Stimulated activated CD4-positive, alpha-beta T cell treated with anti-CD3 and anti-CD28 coated beads, TNF-alpha, amount 100 ng/mL, for 48 hours (primary cell): ENCODE measurements around the gene METRNL.
"Not testable (repeated sequence)": the region's sequence is repeated elsewhere in the genome, so short reads cannot be mapped to it uniquely, and the experiment has no call there.

Experiments used
- DNase-seq, 3 donors: peaks; one replicate each; pipeline ENCODE4 v3.0.0-alpha.2; 2020; ENCODE audit warnings: low read depth in 3 of 3

Gene METRNL

DNA sequence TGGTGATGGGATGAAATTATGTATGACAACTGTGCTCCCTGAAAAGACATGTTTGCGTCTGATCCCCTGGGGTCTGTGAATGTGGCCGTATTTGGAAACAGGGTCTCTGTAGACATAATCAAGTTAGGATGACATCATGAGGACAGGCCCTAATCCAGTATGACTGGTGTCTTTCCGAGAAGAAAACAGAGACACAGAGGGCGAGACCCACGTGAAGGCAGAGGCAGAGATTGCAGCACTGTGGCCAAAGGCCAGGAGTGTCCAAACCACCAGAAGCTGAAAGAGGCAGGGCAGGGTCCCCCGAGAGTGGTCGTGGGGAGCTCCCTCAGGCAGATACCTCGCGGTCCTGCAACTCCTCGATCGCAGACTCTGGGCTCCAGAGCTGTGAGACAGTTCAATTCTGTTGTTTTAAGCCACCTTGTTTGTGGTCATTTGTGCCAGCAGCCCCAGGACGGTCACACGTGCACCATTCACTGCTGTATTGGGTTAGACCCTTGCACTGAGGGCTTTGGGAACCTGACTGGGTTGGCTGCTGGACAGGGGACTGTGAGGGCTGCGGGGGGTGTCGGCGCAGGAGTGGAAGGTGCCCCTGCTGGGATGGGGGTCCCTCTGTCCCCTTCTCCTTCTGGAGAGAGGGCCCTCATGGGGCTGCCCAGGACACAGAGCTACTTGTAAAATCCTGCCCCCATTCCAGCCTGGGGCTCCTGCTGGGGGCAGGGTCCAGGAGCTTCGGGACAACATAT, 27.7 kb downstream of the METRNL start:
- no peak for DNase-seq

DNA sequence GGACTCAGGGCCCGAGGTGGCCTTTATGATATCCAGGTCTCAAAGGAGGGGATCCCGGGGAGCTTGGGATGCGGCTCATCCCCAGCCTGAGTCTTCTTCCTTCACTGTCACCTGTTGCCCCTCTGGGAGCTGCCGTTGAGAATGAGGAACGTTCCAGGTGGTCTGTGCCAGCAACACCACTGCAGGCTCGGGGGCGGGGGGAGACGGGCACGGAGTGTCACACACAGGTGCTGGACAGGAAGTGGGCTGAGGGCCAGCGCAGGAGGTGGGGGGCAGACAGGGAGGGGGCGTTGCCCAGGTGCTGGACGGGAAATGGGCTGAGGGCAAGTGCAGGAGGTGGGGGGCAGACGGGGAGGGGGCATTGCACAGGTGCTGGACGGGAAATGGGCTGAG, 28.2 kb downstream of the METRNL start:
- DNase-seq, result no peak

DNA sequence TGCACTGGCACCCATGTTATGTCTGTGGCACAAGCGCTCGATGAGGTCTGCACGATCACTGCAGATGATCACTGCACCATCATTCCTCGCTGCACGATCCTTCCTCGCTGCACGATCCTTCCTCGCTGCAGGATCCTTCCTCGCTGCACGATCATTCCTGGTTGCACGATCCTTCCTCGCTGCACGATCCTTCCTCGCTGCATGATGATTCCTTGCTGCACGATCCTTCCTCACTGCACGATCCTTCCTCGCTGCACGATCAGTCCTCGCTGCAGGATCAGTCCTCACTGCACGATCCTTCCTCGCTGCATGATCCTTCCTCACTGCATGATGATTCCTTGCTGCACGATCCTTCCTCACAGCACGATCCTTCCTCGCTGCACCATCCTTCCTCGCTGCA, 29.3 kb downstream of the METRNL start:
- DNase-seq, result no peak

DNA sequence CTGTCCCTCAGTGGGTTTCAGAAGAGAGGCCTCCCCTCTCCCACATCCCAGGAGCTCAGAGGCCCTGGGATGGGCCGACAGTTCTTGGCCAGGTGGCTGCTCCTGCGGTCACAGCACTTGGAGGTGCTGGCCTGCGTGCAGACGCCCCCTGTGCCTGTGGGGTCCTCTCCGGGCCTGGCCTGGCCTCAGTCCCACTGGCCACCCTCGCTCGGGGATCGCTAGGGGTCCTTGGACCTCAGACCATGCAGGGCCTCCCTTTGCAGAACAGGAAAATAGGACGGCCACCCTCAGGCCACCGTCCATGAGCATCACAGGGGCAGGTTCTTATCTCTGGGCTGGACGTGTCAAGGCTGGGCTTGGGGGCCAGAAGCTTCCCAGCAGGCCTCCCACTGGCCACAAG, 30.0 kb downstream of the METRNL start:
- DNase-seq, result no peak

DNA sequence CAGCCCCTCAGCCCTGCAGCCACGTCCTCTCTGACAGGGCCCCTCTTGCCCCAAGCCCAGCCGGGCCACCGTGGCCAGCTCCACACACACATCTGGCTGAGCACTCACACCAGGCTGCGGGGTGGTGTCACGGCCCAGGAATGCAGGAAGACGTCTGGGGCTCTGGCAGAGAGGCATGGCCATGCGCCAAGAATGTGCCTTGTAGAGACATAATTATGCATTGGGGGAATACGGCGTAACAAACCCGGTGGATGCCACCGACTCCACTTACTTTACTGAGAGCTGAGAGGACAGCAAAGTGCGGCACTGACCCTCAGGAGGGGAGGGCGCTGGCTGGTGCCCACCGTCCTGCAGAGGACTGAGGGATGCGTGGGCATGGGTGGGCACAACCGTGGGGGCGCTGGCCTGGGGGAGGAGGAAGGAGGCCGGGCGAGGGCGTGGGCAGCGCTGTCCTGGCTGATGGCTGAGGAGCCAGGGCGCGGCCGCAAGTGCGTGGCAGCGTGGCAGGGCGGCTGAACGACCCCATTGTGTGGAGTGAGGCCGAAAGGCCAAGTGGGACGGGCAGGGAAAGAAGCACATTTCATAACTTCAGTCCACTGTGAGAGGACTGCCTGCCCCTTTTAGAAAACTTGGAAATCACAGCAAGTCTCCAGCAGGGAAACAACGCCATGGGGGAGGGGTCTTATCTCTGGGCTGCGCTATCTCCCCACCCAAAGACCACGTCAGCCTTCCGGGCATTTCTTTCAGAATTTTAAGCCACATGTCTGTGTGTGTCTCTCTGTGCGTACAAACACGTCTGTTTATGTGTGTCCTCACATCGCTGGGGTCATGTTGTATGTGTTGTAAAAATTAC, 30.6 kb downstream of the METRNL start:
- DNase-seq, result no peak

DNA sequence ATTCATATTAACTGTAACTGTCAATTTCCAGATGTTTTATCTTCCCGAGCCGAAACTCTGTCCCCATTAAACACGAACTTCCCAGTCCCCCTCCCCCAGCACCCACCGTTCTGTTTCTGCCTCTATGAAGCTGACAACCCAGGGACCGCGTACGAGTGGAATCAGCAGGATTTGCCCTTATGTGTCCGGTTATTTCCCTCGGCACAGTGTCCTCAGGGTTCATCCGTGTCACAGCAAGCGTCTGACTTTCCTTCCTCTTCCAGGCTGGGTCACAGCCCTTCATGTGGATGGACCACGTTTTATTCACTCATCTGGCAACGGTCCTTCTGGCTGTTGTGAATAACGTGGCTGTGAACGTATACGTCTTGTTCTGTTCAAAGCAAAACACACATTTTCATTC, 31.3 kb downstream of the METRNL start:
- DNase-seq, result no peak

DNA sequence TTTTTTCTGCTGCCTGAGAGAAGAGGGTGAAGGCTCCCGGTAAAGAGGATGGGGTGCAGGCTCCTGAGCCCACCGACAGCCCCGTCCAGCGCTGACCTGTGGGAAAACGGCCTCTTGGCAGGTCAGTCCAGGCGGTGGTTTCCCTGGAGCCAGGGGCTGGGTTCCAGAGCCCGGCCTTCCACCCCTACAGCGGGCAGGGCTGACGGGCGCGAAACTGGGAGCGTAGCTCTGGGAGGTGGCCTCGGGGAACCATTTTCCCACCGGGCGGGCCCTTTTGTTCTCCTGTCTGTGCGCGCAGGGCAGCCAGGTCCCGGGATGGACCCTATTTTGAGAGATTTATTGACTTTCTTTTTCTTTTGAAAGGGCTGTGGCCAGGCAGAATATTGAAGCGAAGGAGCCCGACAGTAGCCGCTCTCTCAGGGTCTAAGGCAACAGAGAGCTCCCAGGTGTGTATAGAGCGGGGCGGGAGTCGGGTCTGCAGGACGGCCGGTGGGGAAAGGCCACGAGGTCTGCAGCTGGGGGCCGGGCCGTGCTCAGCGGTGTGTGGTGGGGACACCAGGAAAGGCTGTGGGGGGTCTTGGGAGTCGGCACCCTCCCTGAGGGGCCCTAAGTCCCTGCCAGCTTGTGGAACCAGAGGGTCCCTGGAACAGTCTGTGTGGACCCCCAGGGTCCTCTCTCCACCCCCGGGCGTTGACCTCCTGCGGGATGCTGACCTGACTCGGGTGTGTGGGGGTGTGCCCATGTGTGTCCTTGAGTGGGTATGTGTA, 32.3 kb downstream of the METRNL start:
- no peak for DNase-seq

DNA sequence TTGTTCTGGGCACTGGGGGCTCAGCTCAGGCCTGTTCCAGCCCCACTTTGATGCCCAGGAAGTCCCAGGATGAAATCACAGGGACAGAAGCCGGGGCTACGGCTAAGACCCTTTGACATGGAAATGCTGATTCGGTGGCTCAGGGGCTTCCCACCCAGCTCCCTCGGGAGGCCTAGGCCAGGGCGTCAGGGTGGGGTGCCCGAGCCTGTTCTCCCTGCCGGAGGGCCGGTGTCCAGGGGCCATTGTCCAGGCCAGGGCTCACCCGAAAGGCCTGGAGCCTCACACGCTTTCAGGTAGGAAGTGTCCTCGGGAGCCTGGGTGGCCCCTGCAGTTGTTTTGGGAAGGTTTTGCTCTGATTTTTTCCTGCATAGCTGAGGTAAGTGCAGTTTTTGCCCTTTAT, 34.0 kb downstream of the METRNL start:
- no peak for DNase-seq

DNA sequence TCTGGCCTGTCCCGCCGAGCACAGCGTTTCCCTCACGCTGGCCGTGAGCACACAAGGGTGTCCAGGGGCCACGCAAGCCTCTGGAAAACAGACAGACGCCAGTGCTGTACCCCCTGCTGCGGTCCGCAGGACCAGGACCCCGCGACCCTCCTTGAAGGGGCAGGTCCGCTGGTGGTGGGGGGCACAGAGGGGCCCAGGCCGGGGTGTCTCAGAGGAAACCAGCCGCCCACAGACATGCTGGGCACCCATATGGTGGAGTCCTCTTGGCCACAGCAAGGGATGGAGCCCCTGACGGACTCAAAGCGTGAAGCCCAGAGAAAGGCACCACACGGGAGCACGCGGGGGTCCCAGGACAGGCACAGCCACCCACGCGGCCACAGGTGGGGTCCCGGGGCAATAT, 34.4 kb downstream of the METRNL start:
- DNase-seq, result no peak

DNA sequence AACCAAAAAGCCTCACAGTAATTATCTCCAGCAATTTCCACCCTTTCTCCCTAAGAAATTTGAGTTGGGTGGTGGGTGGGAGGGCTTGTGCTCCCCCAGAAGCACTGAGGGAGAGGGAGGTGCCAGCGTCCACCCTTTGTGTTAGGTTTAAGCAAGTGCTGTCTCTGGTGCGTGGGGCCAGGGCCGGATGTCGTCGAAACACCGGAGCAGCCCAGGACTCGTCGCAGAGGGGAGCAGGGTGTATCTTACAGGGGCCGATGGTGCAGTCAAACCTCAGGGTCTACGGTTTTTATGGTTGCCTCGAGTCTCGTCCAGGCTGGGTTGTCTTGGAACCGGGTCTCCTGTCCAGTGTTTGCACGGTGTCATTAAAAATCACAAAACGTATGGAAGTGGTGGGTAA, 35.3 kb downstream of the METRNL start:
- no peak for DNase-seq

DNA sequence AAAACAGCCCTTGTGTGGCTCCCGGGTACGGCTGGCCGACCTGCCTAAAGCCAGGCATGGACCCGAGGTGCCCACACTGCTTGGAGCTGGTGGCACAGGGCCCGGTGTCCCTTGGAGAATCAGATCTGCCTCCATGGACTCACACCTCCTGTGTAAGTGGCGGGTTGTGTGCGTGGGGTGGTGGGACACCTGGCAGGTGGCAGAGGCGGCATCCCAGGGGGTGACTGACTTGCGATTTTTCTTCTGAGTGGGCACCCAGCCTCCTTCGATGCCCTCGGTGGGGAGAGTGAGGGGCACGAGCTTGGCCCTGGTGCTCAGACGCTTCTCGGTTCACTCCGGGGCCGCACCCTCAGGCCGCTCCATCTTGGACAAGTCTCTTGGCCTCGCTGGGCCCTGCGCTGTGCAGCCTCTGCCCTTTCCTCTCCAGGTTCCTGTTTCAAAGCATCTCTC, 35.8 kb downstream of the METRNL start:
- DNase-seq, result no peak

DNA sequence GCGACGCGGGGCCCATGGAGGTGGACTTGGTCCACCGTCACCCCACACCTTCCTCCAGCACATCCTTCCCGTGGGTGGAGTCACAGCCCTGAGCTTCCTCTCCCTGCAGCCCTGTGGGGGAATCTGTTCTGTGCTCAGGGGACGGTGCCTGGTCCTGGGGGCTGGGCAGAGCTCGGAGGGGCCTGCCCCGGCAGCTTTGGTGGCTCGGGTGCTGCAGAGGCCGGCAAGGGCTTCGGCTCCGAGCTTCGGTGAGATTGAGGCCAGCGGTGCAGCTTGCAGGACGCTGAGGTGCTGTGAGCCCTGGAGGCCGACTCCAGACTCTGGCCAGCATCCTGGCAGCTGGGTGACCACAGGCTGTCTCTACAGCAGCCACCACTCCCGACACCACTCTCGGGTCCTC, 36.4 kb downstream of the METRNL start:
- DNase-seq, result no peak

DNA sequence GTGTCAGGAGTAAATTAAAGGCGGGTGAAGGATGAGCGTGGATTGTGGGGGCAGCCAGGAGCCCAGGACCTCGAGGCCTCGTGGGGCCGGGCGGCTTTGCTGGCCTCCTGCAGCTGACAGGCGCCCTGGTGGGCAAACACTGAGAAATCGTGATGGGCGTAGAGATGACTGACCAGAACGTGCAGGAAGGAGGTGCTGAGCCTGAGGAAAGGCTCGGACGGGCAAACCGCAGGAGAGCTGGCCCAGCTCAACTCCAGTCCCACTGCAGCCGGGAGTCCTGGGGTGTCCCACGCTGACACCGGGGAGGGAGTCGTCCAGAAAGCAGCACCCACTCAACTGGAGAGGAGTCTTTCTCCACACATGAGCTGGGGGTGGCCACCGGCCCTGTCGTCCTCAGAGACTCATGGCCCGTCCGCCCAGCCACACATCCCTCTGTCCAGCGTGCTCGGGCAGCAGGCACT, 36.9 kb downstream of the METRNL start:
- no peak for DNase-seq

DNA sequence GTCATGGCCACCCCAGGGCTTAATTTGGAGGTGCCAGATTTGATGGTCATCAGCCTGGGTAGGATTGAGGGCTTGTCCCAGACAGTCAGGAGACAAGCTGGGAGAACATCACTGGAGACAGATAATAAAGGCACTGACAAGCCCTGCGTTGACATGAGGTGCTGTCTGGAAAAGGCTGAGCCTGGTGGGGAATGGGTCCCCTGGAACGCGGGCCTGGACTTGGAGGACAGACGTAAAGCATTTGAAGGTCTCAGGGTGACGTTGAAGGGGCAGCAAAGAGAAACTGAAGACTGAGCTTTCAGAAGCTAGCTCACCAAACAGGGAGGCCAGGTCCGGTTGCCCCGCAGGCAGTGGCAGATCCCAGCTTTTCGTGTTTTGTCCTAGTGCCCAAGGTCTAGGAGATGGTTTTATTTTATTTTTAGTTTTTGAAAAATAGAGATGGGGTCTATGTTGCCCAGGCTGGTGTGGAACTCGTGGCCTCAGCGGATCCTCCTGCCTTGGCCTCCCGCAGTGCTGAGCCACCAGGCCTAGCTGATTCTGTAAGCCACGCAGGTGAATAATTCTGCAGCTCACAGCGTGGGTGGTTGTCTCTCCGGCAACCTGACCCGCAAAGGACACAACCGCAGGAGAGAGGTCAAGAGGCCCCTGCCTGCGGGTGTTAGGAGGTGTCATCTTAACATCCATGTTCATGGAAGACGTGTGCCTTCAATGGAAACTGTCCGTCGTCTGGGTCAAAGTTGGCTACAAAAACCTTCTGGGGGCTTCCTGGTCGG, 37.6 kb downstream of the METRNL start:
- DNase-seq, result no peak

DNA sequence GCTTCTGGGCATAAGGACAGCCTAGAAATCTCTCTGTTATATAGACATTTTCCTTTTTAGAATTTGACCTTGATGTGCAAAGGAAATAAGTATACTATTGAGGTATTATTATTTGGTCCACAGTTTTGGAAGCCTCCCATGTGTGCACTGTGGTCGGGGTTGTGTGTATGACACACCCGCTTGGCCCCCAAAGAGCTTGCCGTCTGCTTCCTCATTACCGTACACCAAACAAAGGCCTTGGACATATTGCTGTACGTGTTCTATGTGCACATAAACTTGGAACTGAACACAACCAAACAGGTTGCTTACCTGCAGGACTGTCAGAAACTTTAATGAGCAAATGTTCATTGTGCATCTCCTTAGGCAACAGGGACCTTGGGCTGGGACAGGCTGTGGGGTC, 38.2 kb downstream of the METRNL start:
- no peak for DNase-seq

DNA sequence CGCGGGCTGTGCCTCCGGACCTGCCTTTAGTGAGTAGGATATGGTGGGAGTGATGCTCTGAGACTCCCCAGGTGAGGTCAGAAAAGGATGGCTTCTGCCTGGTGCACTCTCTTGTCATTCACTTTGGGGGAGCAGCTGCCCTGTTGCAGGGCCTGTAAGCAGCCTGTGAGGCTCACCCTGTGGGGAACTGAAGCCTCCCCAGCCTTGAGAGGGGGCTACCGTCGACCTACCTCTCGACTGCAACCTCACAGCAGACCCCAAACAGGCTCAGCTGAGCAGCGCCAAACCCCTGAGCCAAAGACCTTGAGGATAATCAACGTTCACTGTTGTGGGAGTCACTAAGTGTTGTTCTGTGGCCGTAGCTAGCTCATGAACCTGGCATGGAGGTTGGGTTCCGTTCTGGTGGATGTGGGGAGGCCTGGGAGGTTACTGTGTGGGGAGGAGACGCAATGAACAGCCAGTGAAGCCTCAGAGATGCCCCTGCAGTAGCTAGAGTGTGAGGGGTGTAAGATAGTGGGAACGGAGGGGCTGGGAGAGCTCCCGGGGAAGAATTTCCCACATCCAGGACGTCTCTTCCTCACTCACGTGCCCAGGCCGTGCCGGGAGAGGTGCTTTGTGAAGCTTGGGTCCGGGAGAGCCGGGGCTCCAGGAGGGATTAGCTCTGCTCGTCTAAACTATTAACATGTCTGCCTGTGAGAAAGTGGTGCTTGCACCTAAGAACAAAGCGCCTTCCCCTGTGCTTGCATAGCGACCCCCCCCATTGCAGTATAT, 38.8 kb downstream of the METRNL start:
- DNase-seq, result no peak

DNA sequence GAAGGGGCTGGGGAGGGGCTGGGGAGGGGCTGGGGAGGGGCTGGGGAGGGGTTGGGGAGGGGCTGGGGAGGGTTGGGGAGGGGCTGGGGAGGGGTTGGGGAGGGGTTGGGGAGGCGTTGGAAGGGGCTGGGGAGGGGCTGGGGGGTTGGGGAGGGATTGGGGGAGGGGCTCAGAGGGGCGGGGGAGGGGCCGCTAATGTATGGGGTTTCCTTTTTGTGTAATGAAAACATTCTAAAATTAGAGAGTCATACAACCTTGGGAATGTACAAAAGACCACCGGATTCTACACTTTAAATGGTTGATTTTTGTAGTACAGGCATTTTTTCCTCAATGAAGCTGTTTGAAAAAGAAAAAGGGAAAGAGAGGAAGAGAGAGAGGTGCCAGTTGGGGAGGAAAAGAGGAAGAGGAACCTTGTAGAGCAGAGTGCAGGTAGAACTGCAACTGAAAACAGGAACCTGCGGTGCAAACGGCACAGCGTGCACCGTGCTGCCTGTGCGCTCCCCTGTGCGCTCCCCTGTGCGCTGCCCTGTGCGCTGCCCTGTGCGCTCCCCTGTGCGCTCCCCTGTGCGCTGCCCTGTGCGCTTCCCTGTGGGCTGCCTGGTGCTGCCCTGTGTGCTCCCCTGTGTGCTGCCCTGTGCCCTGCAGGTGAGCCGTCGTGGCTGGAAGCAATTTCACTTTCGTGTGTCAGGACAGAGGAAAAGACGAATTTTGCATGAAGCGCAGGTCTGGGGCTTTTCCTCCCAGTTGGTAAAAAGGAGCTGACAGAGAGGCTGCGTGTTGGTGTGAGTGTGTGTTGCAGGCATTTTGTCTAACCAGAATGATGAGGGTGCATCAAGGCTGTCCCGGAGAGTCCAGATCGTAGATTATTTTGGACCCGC, 40.8 kb downstream of the METRNL start:
- DNase-seq, result no peak

DNA sequence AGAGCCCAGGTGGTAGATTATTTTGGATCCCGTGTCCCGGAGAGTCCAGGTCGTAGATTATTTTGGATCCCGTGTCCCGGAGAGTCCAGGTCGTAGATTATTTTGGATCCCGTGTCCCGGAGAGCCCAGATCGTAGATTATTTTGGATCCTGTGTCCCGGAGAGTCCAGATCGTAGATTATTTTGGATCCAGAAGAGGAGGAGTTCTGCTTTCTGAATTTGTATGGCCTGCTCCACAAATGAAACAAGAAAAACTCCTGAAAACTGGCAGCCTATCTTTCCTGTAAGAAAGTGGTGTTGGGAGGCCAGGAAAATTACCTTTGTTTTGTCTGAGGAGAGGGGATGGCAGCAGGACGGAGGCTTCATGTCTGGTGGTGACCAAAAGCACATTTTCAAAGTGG, 42.1 kb downstream of the METRNL start:
- DNase-seq, result not testable (repeated sequence)

DNA sequence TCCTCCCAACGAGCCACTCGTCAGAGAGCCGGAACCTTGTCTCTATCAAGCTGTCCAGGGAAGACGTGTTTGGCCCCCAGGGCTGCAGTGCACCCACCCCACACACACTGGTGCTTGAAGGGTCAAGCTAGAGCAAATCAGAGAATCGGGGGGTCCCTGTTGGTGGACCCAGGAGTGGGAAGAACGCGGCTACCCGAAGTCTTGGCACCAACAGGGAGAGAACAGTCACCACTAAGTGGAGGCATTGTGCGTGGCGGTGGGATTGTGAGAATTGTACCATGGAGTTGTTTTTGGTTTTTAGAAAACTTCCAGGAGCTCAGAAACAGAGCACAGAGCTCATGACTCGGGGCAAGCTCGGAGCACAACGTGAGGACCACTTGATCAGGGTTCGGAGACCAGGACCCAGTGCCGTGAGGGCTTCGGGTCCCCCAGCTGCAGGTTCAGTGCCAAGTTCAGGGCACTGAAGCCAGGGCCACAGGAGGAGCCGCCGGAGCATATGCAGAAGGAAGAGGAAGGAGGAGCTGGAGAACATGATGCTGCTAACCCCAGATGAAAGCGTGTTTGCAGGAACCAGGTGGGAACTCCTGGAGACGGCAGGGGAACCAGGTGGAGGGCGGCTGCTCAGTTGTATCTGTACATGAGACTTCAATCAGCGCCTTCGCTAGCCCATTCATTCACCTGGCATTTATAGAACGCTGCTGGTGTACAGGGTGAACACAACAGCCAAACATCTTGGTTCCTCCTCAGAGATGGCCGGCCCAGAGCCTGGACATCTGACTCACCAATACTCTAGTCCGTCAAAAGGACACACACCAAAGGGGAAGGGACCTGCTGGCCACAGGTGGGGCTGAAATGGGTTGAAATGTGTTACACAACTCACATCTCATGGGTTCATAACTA, 42.8 kb downstream of the METRNL start:
- no peak for DNase-seq
